K562 (cell line): Measurements from ENCODE around the gene DIPK2A. TPM values are rescaled to one million over a fixed set of nuclear protein-coding genes. Genes with fewer than 3 reads are reported as not detected.

Experiments
- C11orf30 ChIP-seq: fragments of 450-650 bp; IDR thresholded peaks from 2 replicates; pipeline ENCODE4 v1.6.1; 2016; ENCODE audit warnings: low read depth, mild to moderate bottlenecking
- FOXK2 ChIP-seq, 2 experiments: fragments of 450-650 bp; IDR thresholded peaks in 1 of 2; conservative IDR thresholded peaks in 1 of 2; 2 replicates each; pipeline ENCODE4 v1.6.1; 2016; ENCODE audit warnings: low read depth in 2 of 2, mild to moderate bottlenecking in 1 of 2
- MXI1 ChIP-seq: IDR thresholded peaks from 2 replicates; pipeline ENCODE4 v1.6.1; 2011; ENCODE audit warnings: low read depth, mild to moderate bottlenecking, improper control_type of control experiment, low read length
- NFE2 ChIP-seq: IDR thresholded peaks from 2 replicates; pipeline ENCODE4 v1.6.1; 2014; ENCODE audit warnings: antibody characterized with exemption, low read depth
- RCOR1 ChIP-seq, 2 experiments: IDR thresholded peaks; 2 replicates each; pipeline ENCODE4 v1.6.1; 2012; ENCODE audit warnings: low read depth in 2 of 2, low read length in 2 of 2, borderline replicate concordance in 1 of 2, improper control_type of control experiment in 1 of 2
- TEAD4 ChIP-seq, 2 experiments: sonication (generic) in 1 of 2; formaldehyde crosslinking in 1 of 2; IDR thresholded peaks; 2 replicates each; pipeline versions ENCODE4 v1.6.1 to v1.8.0; 2012 to 2022; ENCODE audit warnings: borderline replicate concordance in 1 of 2, inconsistent platforms in 1 of 2, low read length in 1 of 2, mild to moderate bottlenecking in 1 of 2, missing genetic modification reagents in 1 of 2
- ZNF318 ChIP-seq, 2 experiments: fragments of 450-650 bp; IDR thresholded peaks; 2 replicates each; pipeline ENCODE4 v1.6.1; 2016; ENCODE audit warnings: mild to moderate bottlenecking in 2 of 2, borderline replicate concordance in 1 of 2, low read depth in 1 of 2, moderate library complexity in 1 of 2
- ZNF407 ChIP-seq: fragments of 450-650 bp; IDR thresholded peaks from 2 replicates; pipeline ENCODE4 v1.6.1; 2016; ENCODE audit warnings: low read depth
- polyA plus RNA-seq, 8 experiments: library from polyadenylated mRNA; depleted of rRNA in 4 of 8; stranded (reverse) in 5 of 8; unstranded in 3 of 8; fragments of >200 nt; fragmentation: Nextera tagmentation in 2 of 8; fragmentation: Illumina TruSeq in 1 of 8; extraction: Ambion mirVana in 2 of 8; extraction: Trizol in 1 of 8; gene quantifications; 2 replicates each; pipeline versions ENCODE4 v1.2.1 to v1.2.3, GENCODE V29; 2011 to 2014; ENCODE audit warnings: inconsistent platforms in 1 of 8, missing spikeins in 1 of 8
- total RNA-seq, 7 experiments: library from RNA; depleted of rRNA in 6 of 7; stranded (reverse); fragments of >200 nt in 6 of 7; fragmentation: Illumina TruSeq in 2 of 7; extraction: Trizol in 2 of 7; gene quantifications; 2 replicates each; pipeline versions ENCODE4 v1.2.1 to v1.2.3, GENCODE V29; 2011 to 2021; ENCODE audit warnings: low replicate concordance in 1 of 7

The DIPK2A gene
- total and polyA plus RNA-seq, 9 of the 15 experiments (the other 6 are each of a cell fraction or from before 2014, with no cell fraction given) = 3.3 to 15.7 (median 7.8) TPM

DNA sequence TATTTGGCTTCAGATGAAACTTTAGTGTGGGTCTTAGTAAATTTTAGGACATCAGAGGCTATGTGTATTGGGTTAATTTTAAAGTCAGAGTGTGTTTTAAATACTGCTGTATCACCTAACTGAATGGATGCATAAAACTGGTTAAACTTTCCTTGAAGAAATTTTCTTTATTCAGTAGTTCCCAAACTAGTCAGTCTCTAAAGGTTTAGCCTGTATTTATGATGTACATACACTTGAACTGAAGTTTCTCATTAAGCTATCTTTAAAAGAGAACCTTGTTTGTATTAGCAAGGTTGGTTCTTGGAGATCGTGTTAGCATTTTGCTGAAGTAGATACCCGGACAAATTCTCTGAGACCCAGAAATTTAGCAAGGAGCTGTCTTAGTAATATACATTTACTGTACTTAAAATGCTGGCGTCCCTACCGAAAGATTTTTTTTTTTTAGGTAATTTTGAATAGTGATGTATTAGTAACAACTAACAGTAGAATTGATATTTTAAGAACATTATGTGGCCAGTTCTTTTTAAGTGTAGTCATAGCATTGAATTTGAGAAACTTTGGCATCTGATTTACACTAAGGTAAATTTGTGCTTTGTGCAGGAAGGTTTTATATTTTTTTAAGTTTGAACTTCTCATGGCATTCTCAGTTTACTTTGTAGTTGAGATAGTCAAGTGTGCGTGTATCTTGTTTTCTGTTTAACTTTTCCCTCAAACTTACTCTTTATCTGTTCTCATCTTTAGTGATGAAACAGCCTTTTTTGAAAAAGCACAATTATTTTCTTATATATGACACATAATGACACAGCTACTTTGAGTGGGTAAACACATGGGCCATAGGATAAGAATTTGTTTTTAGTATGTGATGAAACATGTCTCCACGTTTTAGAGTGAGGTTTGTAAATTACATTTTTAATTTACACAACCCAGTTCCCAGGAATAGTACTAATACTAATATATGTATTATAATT is 2.9 kb downstream of the DIPK2A start (continued):
- TF ChIP-seq ZNF407 = no peak
- peak; percentile 88 for TF ChIP-seq C11orf30
- TF ChIP-seq RCOR1 (IDR thresholded peaks at IDR 0.05; ENCODE audit: borderline replicate concordance in 1 of 2, low read depth in 2 of 2, low read length in 2 of 2) = 0 out of 4 replicates have a peak, but pooled peaks of 1 of the 2 experiments have one; percentile 14
- TF ChIP-seq MXI1 = no peak
- TF ChIP-seq TEAD4 (IDR thresholded peaks at IDR 0.05; ENCODE audit: low read length) = peak; percentile 49
- no peak for TF ChIP-seq TEAD4 (CRISPR knock-in tag; IDR thresholded peaks at IDR 0.05; ENCODE audit: borderline replicate concordance)
- peak in 1 of 2 experiments; percentile 79; a peak in 2 of 4 replicates for TF ChIP-seq FOXK2 (conservative IDR thresholded peaks at IDR 0.05 in 1 of 2, IDR thresholded peaks at IDR 0.05 in 1 of 2; ENCODE audit: low read depth in 2 of 2)
- TF ChIP-seq ZNF318 (IDR thresholded peaks at IDR 0.05; ENCODE audit: borderline replicate concordance in 1 of 2, low read depth in 1 of 2) = 0 out of 4 replicates have a peak, but pooled peaks of 1 of the 2 experiments have one; percentile 44
- peak; percentile 89 for TF ChIP-seq NFE2
